Measurements from ENCODE around the gene VPS54.

Gene VPS54

DNA sequence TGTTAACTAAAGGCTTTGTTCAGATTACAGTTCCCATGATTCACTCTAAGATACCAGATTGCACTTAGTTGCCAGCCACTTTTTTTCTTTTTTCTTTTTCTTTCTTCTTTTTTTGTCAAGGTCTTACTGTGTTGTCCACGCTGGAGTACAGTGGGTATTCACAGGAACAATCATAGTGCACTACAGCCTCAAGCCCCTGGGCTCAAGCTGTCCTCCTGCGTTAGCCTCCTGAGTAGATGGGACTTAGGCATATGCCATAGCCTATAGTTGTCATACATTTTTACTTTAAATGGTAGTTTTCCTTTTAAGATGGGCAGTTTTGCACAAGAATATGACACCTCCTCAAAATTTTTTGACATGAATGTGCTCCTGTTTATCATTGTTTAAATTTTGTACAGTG is 175.4 kb downstream of the VPS54 start:
- no peak for DNase-seq (ENCODE audit: low read depth)

DNA sequence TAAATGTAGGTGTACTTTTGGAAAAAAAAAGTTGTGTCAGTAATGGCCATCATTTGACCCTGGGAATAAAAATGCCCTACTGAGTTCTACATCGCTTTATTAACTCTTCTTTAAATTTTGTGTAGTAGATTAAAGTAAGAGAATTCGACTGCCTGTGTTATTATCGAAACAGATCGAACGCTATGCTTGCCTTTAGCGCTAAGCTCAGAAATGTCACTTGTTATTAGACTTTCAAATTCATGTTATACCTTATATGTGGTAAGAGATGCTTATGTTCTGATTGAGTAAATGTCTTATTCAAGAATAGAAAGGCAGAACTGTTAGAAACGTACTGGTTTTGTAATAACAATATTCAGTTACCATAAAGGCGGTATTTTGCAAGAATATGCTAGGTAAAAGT is 176.1 kb downstream of the VPS54 start:
- DNase-seq (ENCODE audit: low read depth): no peak

GRCh38 chr2:63842149-63843061 is 176.8 kb downstream of the VPS54 start:
- DNase-seq (ENCODE audit: low read depth): peak; percentile 88

All from iris pigment epithelial cell (primary cell).